Measurements from ENCODE around the gene UMPS. TPM values are rescaled to one million over a fixed set of nuclear protein-coding genes. Genes with fewer than 3 reads are reported as not detected.
"Not testable (repeated sequence)": the region's sequence is repeated elsewhere in the genome, so short reads cannot be mapped to it uniquely, and the experiment has no call there.

UMPS gene
- total RNA-seq, 1 donor from 2014 or later = 38.3 TPM

- peaks cover 2% of the 10 kb centered on the region for H3K36me3 Mint-ChIP-seq (ENCODE audit: low read depth, unreplicated experiment)
- H3K27ac Mint-ChIP-seq (ENCODE audit: unreplicated experiment) = no peak overlapping the region
- Histone ChIP-seq H3K36me3 (ENCODE audit: insufficient read depth, low read length) (peaks cover 22% of the 10 kb centered on the region), H3K27ac (ENCODE audit: low read depth, low read length) (no peak overlapping the region), H3K4me1 (ENCODE audit: insufficient read depth, low read length) (no peaks in the 10 kb centered on the region), H4K20me1 (ENCODE audit: insufficient read depth, low read length) (peaks cover 4% of the 10 kb centered on the region), H3K27me3 (ENCODE audit: insufficient read depth, low read length) (no peaks in the 10 kb centered on the region), H3K9me3 (ENCODE audit: insufficient read depth, low read depth, low read length) (no peaks in the 10 kb centered on the region), H2AFZ (ENCODE audit: low read depth, low read length) (no peak overlapping the region), H3K4me3 (ENCODE audit: insufficient read depth, low read depth, low read length) (no peak overlapping the region), H3K4me2 (ENCODE audit: low read length) (no peak overlapping the region), H3K9ac (ENCODE audit: low read length) (no peak overlapping the region), H3K79me2 (ENCODE audit: insufficient read depth, low read length) (no peaks in the 10 kb centered on the region)
- no peak for FAIRE-seq
- no peak for DNase-seq (ENCODE audit: low read depth)
- TF ChIP-seq CTCF (IDR thresholded peaks at IDR 0.05; ENCODE audit: insufficient read depth, low read depth, low read length) (no peak), EZH2 (IDR thresholded peaks at IDR 0.05; ENCODE audit: insufficient read depth, low read length) (no peak)
- H3K4me1 Mint-ChIP-seq (ENCODE audit: low read depth, unreplicated experiment) = peaks cover 21% of the 10 kb centered on the region
- H3K27me3 Mint-ChIP-seq (ENCODE audit: low read depth, unreplicated experiment) = no peaks in the 10 kb centered on the region
- no peaks in the 10 kb centered on the region for H3K9me3 Mint-ChIP-seq (ENCODE audit: unreplicated experiment)
- no peak overlapping the region for H3K4me3 Mint-ChIP-seq (ENCODE audit: unreplicated experiment)
Measured at GRCh38 chr3:124747111-124747981, 17.1 kb downstream of the UMPS start.

GRCh38 chr3:124748560-124749198 is 18.4 kb downstream of the UMPS start:
- H3K27ac ChIP-seq (ENCODE audit: low read depth, low read length) = no peak overlapping the region
- peaks cover 4% of the 10 kb centered on the region for H4K20me1 ChIP-seq (ENCODE audit: insufficient read depth, low read length)
- Mint-ChIP-seq H3K27me3 (ENCODE audit: low read depth, unreplicated experiment) (no peaks in the 10 kb centered on the region), H3K27ac (ENCODE audit: unreplicated experiment) (peak overlapping the region; percentile 12), H3K4me3 (ENCODE audit: unreplicated experiment) (no peak overlapping the region), H3K4me1 (ENCODE audit: low read depth, unreplicated experiment) (peaks cover 21% of the 10 kb centered on the region), H3K36me3 (ENCODE audit: low read depth, unreplicated experiment) (peaks cover 2% of the 10 kb centered on the region), H3K9me3 (ENCODE audit: unreplicated experiment) (no peaks in the 10 kb centered on the region)
- no peak overlapping the region for H3K4me2 ChIP-seq (ENCODE audit: low read length)
- no peaks in the 10 kb centered on the region for H3K4me1 ChIP-seq (ENCODE audit: insufficient read depth, low read length)
- H3K79me2 ChIP-seq (ENCODE audit: insufficient read depth, low read length) = no peaks in the 10 kb centered on the region
- H3K9ac ChIP-seq (ENCODE audit: low read length) = no peak overlapping the region
- H2AFZ ChIP-seq (ENCODE audit: low read depth, low read length) = no peak overlapping the region
- H3K4me3 ChIP-seq (ENCODE audit: insufficient read depth, low read depth, low read length) = no peak overlapping the region
- no peaks in the 10 kb centered on the region for H3K9me3 ChIP-seq (ENCODE audit: insufficient read depth, low read depth, low read length)
- H3K27me3 ChIP-seq (ENCODE audit: insufficient read depth, low read length) = no peaks in the 10 kb centered on the region
- no peak for DNase-seq (ENCODE audit: low read depth)
- TF ChIP-seq EZH2 (IDR thresholded peaks at IDR 0.05; ENCODE audit: insufficient read depth, low read length) = no peak
- no peak for TF ChIP-seq CTCF (IDR thresholded peaks at IDR 0.05; ENCODE audit: insufficient read depth, low read depth, low read length)
- peaks cover 17% of the 10 kb centered on the region for H3K36me3 ChIP-seq (ENCODE audit: insufficient read depth, low read length)
- no peak for FAIRE-seq

- DNase-seq (ENCODE audit: low read depth); H4K20me1 ChIP-seq (ENCODE audit: insufficient read depth, low read length); H3K4me2 ChIP-seq (ENCODE audit: low read length); H3K9ac ChIP-seq (ENCODE audit: low read length); H3K9me3 Mint-ChIP-seq (ENCODE audit: unreplicated experiment); H3K27me3 ChIP-seq (ENCODE audit: insufficient read depth, low read length); H3K36me3 Mint-ChIP-seq (ENCODE audit: low read depth, unreplicated experiment); H3K79me2 ChIP-seq (ENCODE audit: insufficient read depth, low read length); H3K27ac ChIP-seq (ENCODE audit: low read depth, low read length); H3K27me3 Mint-ChIP-seq (ENCODE audit: low read depth, unreplicated experiment); H3K4me3 Mint-ChIP-seq (ENCODE audit: unreplicated experiment); H3K9me3 ChIP-seq (ENCODE audit: insufficient read depth, low read depth, low read length); H3K4me3 ChIP-seq (ENCODE audit: insufficient read depth, low read depth, low read length); H3K4me1 ChIP-seq (ENCODE audit: insufficient read depth, low read length); H2AFZ ChIP-seq (ENCODE audit: low read depth, low read length); FAIRE-seq; H3K36me3 ChIP-seq (ENCODE audit: insufficient read depth, low read length); H3K27ac Mint-ChIP-seq (ENCODE audit: unreplicated experiment): not testable (repeated sequence)
- peaks cover 18% of the 10 kb centered on the region for H3K4me1 Mint-ChIP-seq (ENCODE audit: low read depth, unreplicated experiment)
Measured at GRCh38 chr3:124749877-124750276, 19.6 kb downstream of the UMPS start.
